PC-9 (cell line): Measurements from ENCODE around the gene SPATA21. TPM values are rescaled to one million over a fixed set of nuclear protein-coding genes. Genes with fewer than 3 reads are reported as not detected.
A peak's percentile ranks its signal among the peaks of the same experiment; 100 is the strongest.

Experiments used
- BruUV-seq: library from RNA; stranded (reverse); fragments of 400-500 nt; replicated peaks from 2 replicates; lab custom pipeline; 2021; lab: Mats Ljungman, UMichigan
- CTCF ChIA-PET: fragments of 300-600 bp; sonication (Branson Sonifier 250); formaldehyde crosslinking; loops from one replicate; lab custom pipeline; 2022; ENCODE audit warnings: antibody characterized with exemption; lab: Charles Lee
- POLR2A ChIA-PET: fragments of 300-600 bp; sonication (Branson Sonifier 250); formaldehyde crosslinking; loops from one replicate; lab custom pipeline; 2022; ENCODE audit warnings: antibody characterized with exemption; ENCODE audit not compliant: unreplicated experiment; lab: Charles Lee
- DNase-seq, 2 experiments: peaks; one replicate each; pipeline versions ENCODE4 v3.0.0 to v3.0.0-alpha.2; 2015 to 2022; ENCODE audit warnings: mixed read lengths in 1 of 2
- H2AFZ ChIP-seq: fragments of 200-600 bp; sonication (generic); 2 replicates; pipeline ENCODE4 v1.8.1; 2017; ENCODE audit warnings: antibody characterized with exemption
- H3F3A ChIP-seq: fragments of 200-600 bp; sonication (generic); 2 replicates; pipeline ENCODE4 v1.8.1; 2017; ENCODE audit warnings: antibody characterized with exemption, mild to moderate bottlenecking, low read depth; ENCODE audit not compliant: insufficient read depth
- H3K27ac ChIP-seq: fragments of 200-600 bp; sonication (generic); 2 replicates; pipeline ENCODE4 v1.6.1; 2016; ENCODE audit warnings: mixed run types
- H3K27me3 ChIP-seq: fragments of 200-600 bp; sonication (generic); 2 replicates; pipeline ENCODE4 v1.6.1; 2016; ENCODE audit warnings: low read depth, mixed run types; ENCODE audit not compliant: insufficient read depth
- H3K36me3 ChIP-seq: fragments of 200-600 bp; sonication (generic); 2 replicates; pipeline ENCODE4 v1.6.1; 2016; ENCODE audit warnings: low read depth, mixed run types
- H3K4me1 ChIP-seq: fragments of 200-600 bp; sonication (generic); replicated peaks from 2 replicates; pipeline ENCODE4 v1.6.1; 2016; ENCODE audit warnings: mixed run types; ENCODE audit not compliant: insufficient read depth
- H3K4me2 ChIP-seq: fragments of 200-600 bp; sonication (generic); 2 replicates; pipeline ENCODE4 v1.6.1; 2017; ENCODE audit warnings: mixed run types
- H3K4me3 ChIP-seq: fragments of 200-600 bp; sonication (generic); 2 replicates; pipeline ENCODE4 v1.6.1; 2016; ENCODE audit warnings: mixed run types
- H3K79me2 ChIP-seq: fragments of 200-600 bp; sonication (generic); 2 replicates; pipeline ENCODE4 v1.6.1; 2017; ENCODE audit warnings: low read depth, mixed run types
- H3K9me2 ChIP-seq: fragments of 200-600 bp; sonication (generic); 2 replicates; pipeline ENCODE4 v1.8.1; 2017; ENCODE audit warnings: mild to moderate bottlenecking; ENCODE audit not compliant: insufficient read depth
- H3K9me3 ChIP-seq: fragments of 200-600 bp; sonication (generic); 2 replicates; pipeline ENCODE4 v1.8.1; 2016; ENCODE audit warnings: low read depth; ENCODE audit not compliant: insufficient read depth
- H4K20me1 ChIP-seq: fragments of 200-600 bp; sonication (generic); 2 replicates; pipeline ENCODE4 v1.8.1; 2017; ENCODE audit not compliant: insufficient read depth
- CTCF ChIP-seq: fragments of 200-600 bp; sonication (generic); conservative IDR thresholded peaks from 2 replicates; pipeline ENCODE4 v1.6.1; 2017; ENCODE audit warnings: mixed run types, antibody characterized with exemption, mild to moderate bottlenecking, moderate library complexity
- EZH2 ChIP-seq: fragments of 200-600 bp; sonication (generic); IDR thresholded peaks from 2 replicates; pipeline ENCODE4 v1.8.0; 2017; ENCODE audit warnings: antibody characterized with exemption, low read depth
- intact Hi-C: fragments of 100-400 bp; cut with micrococcal nuclease; formaldehyde crosslinking; loops from one replicate; pipeline ENCODE4 v1.10.0; 2022; ENCODE audit not compliant: unreplicated experiment
- total RNA-seq: library from RNA; stranded (reverse); gene quantifications from 2 replicates; pipeline ENCODE4 v1.2.3, GENCODE V29; 2021

The SPATA21 gene
- total RNA-seq, 1 experiment from 2014 or later, result not detected

GRCh38 chr1:16440131-16440469 lies 2.9 kb upstream of the SPATA21 start:
- Histone ChIP-seq H3K4me3 (peak overlapping the region; percentile 74; the same call in 1 of the 2 replicates), H3K27me3 (no peaks in the 10 kb centered on the region), H2AFZ (peak overlapping the region; percentile 84), H3K79me2 (peaks cover 25% of the 10 kb centered on the region), H3K9me3 (no peaks in the 10 kb centered on the region), H3K27ac (no peak overlapping the region), H3K36me3 (no peaks in the 10 kb centered on the region), H3F3A (no peaks in the 10 kb centered on the region), H3K4me1 (peaks cover 5% of the 10 kb centered on the region; the same call in 1 of the 2 replicates), H4K20me1 (no peaks in the 10 kb centered on the region), H3K4me2 (peak overlapping the region; percentile 72), H3K9me2 (no peaks in the 10 kb centered on the region)
- intact Hi-C loops, result loop anchor here (2.0 to 5.0 kb wide), 2 partner anchors 73 to 181 kb away; partner anchors contain the start of gene SZRD1
- ChIA-PET POLR2A (interaction anchor here (0.6 kb wide), 1 partner anchor 85 kb away, joined by 10 read pairs; no protein-coding TSS in a partner anchor), CTCF (interaction anchor here (0.9 kb wide), 1 partner anchor 87 kb away, joined by 3 read pairs; the partner anchor contains the start of gene FBXO42)
- no TSS peak for BruUV-seq
- no peak for DNase-seq
- no peak for TF ChIP-seq CTCF
- no peak for TF ChIP-seq EZH2

- Histone ChIP-seq H3K36me3 (no peaks in the 10 kb centered on the region), H3K9me2 (no peaks in the 10 kb centered on the region), H3F3A (no peaks in the 10 kb centered on the region), H3K4me2 (no peak overlapping the region), H3K27me3 (no peaks in the 10 kb centered on the region), H3K9me3 (no peaks in the 10 kb centered on the region), H3K79me2 (peaks cover 25% of the 10 kb centered on the region), H3K27ac (no peak overlapping the region), H4K20me1 (no peaks in the 10 kb centered on the region), H3K4me3 (no peak overlapping the region), H2AFZ (no peak overlapping the region), H3K4me1 (peaks cover 5% of the 10 kb centered on the region; the same call in 1 of the 2 replicates)
- BruUV-seq, result no TSS peak
- no peak for TF ChIP-seq CTCF
- ChIA-PET CTCF (no interaction called here), POLR2A (interaction anchor here (0.6 kb wide), 1 partner anchor 76 kb away, joined by 5 read pairs; no protein-coding TSS in a partner anchor)
- DNase-seq, result no peak
- intact Hi-C loops, result no loop called here
Observed at GRCh38 chr1:16438924-16439323, 1.7 kb upstream of the SPATA21 start.

GRCh38 chr1:16438516-16438915 lies 1.3 kb upstream of the SPATA21 start:
- H2AFZ ChIP-seq, result no peak overlapping the region
- CTCF ChIA-PET, result no interaction called here
- POLR2A ChIA-PET, result no interaction called here

More at GRCh38 chr1:16438516-16438915, 1.3 kb upstream of the SPATA21 start:
- Histone ChIP-seq H4K20me1 (no peaks in the 10 kb centered on the region), H3K36me3 (no peaks in the 10 kb centered on the region), H3K9me3 (no peaks in the 10 kb centered on the region), H3K4me3 (no peak overlapping the region), H3F3A (no peaks in the 10 kb centered on the region), H3K27me3 (no peaks in the 10 kb centered on the region), H3K4me2 (no peak overlapping the region), H3K27ac (no peak overlapping the region), H3K79me2 (peaks cover 25% of the 10 kb centered on the region), H3K4me1 (peaks cover 5% of the 10 kb centered on the region; the same call in 1 of the 2 replicates), H3K9me2 (no peaks in the 10 kb centered on the region)
- TF ChIP-seq EZH2, result no peak
- no peak for TF ChIP-seq CTCF
- intact Hi-C loops, result no loop called here
- BruUV-seq, result no TSS peak
- DNase-seq, result no peak
